ENCODE measurements around the gene PRAF2.

Gene PRAF2

DNA sequence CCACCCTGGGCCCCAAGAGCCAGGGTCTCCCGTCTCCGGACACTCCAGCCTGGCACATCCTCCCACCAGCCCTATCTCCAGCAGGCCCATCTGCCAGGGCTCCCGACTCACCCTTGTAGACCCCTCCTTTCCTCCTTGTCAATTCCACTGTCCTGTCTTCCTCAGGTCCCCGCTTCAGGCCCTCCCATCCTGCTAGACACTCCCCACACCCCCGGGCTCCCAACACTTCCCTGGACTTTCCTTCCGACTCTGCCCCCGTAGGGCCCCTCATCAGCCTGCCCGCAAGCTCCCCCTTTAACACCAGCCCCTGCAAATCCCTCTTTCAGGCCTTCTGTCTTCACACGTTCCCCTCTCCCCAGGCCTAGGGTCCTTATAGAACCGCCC, 1.1 kb downstream of the PRAF2 start:
- no peak for DNase-seq (ENCODE audit: low read depth)

DNA sequence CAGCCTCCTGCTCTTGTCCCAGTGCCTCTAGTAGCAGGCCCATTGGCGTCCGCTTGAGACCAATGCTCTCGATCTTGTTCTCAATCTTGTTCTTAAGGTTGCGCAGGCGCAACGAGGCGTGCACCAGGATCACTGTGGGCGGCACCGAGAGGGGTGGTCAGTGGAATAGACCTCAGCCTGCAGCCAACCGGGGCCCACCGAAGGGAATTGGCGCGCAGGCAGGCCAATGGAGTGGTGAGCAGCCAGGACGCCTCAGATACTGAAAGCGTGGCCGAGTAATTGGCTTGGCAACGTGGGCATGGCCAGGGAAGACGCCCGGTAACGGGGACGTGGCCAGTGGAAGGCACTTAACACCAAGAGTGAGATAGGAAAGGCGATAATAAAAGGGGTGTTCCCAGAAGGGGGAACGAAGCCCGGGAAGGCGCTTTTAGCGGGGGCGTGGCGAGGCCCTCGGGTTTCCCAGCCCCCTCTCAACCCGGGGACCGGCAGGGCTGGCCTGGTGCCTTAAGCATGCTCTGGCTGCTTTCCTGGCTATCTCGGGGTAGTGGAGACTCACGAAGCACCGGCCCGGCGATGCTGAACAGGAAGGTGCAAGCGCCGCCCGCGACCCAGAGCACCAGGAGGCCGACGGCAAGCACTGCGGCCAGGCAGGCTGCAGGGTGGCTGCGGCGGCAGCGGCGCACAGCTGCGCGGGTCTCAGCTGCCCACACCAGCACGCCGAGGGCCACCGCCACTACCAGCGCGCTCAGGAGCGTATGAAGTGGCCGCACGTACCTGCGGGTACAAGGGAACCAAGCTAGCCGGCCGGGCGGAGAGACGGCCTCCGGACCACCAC, 1.7 kb downstream of the PRAF2 start:
- no peak for DNase-seq (ENCODE audit: low read depth)

DNA sequence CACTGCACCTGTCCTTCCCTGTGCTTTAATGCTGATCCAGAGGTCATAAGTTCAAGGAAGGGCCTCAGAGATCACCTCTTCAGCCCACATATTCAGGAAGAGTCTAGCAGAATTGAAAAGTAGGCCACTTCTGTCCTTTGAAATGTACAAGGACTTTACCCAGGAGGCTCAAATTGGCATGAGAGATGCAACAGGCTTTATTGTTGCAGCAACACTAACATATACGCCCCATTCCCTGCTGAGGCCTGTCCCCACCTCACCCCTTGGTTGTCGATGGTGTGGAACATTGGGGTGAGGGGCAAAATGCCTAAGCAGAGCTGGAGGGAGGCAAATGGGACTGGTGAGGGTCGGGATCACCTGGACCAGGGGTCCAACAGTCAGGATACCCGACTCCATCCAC, 2.8 kb downstream of the PRAF2 start:
- no peak for DNase-seq (ENCODE audit: low read depth)

DNA sequence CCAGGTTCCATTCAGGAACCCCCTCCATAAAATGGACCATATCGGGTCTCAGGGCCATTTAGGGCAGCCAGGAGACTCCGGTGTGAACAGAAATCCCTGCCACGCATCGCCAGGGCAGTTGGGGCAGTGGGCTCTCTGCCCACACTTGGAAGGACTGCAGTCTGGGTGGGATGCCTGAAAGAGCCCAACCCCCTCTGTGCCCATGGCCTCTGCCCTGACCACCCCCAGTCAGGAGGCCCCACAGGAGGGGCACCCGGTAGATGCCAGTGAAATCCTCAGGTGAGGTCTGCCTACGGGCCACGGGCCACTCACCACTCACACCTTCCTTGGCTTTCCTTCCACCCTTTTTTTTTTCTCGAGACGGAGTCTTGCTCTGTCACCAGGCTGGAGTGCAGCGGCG, 4.8 kb downstream of the PRAF2 start:
- no peak for DNase-seq (ENCODE audit: low read depth)

DNA sequence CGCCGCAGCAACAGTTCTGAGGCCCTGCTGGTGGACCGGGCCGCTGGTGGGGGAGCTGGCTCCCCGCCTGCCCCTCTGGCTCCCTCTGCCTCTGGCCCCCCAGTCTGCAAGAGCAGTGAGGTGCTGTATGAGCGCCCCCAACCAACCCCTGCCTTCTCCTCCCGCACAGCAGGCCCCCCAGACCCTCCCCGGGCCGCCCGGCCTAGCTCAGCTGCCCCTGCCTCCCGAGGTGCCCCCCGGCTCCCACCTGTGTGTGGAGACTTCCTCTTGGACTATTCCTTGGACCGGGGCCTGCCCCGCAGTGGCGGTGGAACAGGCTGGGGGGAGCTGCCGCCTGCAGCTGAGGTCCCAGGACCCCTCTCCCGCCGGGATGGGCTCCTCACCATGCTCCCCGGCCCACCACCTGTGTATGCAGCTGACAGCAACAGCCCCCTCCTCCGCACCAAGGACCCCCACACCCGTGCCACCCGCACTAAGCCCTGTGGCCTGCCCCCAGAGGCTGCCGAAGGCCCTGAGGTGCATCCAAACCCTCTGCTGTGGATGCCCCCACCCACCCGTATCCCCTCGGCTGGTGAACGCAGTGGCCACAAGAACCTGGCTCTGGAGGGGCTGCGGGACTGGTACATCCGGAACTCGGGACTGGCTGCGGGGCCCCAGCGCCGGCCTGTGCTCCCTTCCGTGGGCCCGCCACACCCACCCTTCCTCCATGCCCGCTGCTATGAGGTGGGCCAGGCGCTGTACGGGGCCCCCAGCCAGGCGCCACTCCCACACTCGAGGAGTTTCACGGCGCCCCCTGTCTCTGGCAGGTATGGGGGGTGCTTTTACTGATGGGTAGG, 6.3 kb downstream of the PRAF2 start:
- no peak for DNase-seq (ENCODE audit: low read depth)

DNA sequence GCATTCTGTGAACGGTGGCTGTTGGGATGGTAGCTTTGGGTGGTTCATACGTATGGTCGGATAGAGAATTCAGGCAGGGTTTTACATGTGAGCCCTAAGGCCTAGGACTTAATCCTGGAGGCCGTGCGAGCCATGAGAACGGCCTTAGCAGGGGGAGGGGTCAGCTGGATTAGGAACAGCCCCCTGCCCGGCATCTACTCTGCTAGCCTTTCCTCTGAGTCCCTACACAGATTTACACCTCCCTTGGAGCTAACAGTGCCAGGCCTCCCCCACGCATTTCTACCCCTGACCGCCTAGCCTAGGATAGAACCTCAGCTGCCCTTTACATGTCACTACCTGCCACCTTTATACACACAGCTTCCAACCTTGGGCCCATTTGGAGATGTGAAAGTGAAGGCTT, 7.1 kb downstream of the PRAF2 start:
- no peak for DNase-seq (ENCODE audit: low read depth)

DNA sequence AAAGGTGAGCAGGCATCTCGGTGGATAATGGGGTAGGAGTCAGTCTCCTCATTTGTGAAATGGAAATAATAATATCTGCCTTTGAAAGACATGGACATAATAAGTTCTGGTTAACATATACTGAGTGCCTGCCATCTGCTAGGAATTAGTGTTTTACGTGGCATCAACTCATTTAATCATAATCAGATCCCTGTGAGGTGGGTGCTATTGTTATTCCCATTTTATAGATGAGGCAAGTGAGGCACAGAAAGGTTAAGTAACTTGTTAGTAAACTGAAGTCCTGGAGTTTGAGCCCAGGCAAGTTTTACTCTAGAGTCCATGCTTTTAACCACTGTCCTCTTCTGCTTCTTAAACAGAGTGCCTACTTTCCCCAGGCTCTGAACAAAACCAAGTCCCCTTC, 7.5 kb downstream of the PRAF2 start:
- DNase-seq (ENCODE audit: low read depth), result no peak

DNA sequence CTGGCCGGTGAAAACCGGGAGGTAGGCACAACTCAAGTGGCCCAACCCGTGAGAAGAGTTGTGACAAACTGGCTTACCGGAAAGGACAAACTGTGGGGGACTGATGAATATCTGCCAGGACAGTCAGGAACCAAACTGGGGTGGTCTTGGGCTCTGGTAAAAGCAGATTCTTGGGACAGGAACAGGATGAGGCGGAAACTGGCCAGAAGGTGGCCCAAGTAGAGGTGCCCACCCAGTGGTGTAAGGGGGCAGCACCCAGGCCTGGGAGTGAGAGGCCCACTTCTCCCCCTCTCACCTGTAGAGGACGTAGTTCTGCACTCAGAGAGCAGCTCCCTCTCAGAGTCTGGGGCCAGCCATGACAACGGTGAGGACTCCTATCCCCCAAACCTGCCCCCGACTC, 9.1 kb downstream of the PRAF2 start:
- DNase-seq (ENCODE audit: low read depth), result no peak

DNA sequence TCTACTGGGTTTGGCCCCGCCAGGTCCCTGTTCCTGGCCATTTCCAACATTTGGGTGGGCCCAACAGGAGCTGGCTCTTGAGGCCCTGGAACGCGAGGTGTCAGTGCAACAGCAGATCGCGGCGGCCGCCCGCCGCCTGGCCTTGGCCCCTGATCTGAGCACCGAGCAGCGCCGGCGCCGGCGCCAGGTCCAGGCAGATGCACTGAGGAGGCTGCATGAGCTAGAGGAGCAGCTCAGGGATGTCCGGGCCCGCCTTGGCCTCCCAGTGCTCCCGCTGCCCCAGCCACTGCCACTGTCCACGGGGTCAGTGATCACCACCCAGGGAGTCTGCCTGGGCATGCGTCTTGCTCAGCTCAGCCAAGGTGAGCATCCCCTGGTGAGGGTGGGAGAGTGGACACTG, 9.5 kb downstream of the PRAF2 start:
- no peak for DNase-seq (ENCODE audit: low read depth)

DNA sequence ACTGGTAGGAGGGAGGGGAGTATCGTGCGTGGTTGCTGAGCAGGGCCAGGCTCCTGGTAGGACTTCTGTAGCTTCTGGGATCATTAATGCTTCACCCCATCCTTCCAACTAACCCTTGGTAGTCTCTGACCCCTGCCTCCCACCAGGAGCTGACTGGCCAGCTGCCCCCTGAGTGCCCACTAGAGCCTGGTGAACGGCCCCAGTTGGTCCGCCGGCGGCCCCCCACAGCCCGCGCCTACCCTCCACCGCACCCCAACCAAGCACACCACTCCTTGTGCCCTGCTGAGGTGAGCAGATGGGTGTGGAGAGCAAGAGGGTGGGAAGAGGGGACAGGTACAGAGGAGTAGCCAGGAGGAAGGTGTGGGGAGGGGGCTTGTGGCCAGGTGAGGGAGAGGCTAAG, 10.1 kb downstream of the PRAF2 start:
- no peak for DNase-seq (ENCODE audit: low read depth)

DNA sequence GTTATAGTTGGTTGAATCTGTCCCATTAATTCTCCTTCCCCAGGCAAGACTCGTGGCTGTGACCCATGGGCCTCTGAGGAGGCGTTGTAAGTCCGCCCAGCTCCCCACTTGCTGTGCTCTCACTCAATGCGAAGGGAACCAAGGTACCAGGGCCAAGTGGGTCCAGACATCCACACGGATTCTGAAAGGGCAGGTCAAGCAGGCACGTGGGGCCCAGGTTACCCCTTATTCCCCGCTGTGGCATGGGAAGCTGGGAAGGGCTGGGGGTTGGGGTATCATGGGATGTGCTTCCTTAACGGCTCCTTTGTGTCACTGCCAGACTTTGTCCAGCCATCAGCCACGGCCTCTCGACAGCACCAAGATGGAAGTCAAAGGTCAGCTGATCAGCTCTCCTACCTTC, 11.9 kb downstream of the PRAF2 start:
- no peak for DNase-seq (ENCODE audit: low read depth)

DNA sequence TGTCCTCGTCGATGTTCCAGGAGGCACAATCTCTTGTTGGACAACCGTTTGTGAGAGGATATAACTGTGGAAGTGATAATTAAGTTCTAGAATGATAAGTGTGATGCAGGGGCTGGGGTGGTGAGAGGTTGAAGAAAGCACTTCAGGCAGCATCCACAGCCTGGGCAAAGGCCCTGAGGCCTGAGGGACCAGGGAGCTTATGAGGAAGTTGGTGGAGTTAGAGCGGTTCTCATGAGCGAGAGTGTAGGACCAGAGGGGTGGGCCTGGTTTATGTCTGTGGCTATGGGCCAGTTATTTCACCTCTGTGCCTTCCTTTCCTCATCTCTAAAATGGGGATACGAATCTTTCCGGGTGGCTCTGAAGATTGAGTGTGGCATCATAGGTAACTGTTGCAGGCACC, 12.3 kb downstream of the PRAF2 start:
- no peak for DNase-seq (ENCODE audit: low read depth)

DNA sequence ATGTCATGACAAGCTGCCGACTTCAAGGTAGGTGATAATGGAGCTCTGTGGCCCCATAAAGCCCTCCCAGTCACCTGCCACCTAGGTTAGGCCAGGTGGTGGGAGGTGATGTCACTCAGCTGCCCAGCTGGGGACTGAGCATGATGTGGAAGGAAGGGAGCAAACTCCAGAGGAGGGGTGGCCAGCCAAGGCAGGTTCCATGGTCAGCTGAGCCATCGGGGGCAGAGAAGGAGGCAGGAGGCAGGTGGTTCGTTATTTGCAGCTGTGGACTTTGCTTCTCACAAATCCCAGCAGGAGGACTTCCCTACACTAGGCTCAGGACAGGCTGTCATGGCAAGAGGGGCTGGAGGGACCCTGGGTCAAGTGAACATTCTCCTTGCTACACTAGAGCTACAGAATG, 12.9 kb downstream of the PRAF2 start:
- DNase-seq (ENCODE audit: low read depth), result no peak

DNA sequence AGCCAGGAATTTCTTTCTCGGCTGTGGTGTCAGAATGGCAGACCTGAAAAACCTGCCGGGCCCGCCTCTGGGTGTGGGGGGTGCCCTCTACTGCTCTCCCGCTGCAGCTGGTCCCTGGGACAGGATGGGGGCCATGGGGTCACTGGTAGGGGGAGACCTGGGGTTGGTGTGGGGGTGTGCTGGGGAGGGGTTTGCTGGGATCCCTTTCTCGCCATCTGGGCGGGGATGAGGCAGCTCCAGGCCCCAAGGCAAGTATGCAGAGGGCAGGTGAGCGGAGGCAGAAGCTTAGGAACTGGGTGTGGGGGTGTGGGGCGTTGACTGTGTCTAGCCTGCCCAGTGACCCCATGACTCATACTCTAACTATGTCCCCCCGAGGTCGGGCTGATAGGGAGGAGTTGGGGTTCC, 14.1 kb downstream of the PRAF2 start:
- DNase-seq (ENCODE audit: low read depth), result no peak

DNA sequence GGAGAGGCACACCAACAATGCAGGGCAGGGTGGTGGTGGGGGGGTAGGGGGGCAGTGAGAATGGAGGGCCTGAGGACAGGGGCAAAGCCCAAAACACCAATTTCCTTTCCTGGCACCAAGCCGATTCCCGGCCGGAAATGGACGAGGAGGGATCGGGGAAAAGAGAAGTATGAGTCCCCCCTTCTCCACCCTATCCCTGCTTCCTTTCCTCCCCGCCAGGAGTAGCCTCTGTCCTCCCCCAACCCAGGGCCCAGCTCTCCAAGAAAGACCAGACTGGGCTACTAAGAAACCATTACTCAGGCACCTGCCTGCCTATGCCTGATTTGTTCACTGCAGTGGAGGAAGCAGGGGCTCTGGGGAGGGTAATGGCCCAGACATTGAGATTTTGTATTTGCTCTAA, 14.6 kb downstream of the PRAF2 start:
- DNase-seq (ENCODE audit: low read depth), result no peak

DNA sequence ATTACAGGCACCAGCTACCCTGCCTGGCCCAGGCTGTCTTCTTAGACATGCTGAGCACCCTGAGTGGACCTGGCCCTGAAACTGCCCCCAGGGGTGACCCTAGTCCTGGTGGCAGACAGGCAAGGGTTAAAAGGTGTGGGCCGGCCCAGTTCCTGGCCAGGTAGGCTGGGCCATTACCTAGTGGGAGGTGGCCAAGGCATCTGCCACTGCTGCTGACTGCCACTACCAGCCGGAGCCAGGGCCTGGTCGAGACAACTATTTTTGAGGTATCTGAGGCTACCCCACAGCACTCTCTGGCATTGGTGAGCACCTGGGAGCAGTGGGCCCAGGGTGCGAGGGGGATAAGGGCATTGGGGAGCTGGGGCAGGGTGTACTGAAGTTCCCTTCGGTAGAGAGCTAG, 15.0 kb downstream of the PRAF2 start, which contains the start of gene CCDC120:
TSS of gene CCDC120 (plus strand) at position 206 of the 400 bp plus-strand sequence. CDS start 3,043 bp downstream, outside the sequence.
- DNase-seq (ENCODE audit: low read depth), result no peak

DNA sequence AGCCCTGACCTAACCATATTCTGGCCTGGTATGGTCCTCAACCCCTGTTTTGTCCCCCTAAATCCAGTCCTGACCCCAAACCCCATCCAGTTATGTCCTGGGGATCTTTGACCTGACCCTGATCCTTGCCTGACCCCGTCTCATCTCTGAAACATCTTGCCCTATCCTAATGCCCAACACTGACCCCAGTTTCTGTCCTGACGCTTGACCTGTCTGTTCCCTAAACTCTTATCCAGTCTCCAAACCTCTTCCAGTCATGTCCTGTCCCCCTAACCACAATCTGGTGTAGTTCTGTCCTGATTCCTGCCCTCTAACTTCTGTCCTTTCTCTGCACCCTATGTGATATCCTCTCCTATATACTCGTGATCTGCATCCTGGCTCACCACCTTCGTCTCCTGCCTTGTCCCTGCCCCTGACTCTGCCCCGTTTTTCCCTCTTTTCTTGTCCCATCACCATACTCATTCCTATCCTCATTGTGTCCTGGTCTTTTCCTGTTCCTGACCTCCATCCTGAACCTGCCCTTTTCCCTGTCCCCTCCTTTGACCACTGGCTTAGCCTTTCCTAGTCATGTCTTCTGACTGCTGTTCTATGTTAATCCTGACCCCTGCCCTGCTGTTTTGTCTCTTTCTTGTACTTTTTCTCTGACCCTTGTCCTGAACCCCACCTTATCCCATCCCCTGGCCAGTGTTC, 19.6 kb downstream of the PRAF2 start:
- DNase-seq (ENCODE audit: low read depth), result no peak

DNA sequence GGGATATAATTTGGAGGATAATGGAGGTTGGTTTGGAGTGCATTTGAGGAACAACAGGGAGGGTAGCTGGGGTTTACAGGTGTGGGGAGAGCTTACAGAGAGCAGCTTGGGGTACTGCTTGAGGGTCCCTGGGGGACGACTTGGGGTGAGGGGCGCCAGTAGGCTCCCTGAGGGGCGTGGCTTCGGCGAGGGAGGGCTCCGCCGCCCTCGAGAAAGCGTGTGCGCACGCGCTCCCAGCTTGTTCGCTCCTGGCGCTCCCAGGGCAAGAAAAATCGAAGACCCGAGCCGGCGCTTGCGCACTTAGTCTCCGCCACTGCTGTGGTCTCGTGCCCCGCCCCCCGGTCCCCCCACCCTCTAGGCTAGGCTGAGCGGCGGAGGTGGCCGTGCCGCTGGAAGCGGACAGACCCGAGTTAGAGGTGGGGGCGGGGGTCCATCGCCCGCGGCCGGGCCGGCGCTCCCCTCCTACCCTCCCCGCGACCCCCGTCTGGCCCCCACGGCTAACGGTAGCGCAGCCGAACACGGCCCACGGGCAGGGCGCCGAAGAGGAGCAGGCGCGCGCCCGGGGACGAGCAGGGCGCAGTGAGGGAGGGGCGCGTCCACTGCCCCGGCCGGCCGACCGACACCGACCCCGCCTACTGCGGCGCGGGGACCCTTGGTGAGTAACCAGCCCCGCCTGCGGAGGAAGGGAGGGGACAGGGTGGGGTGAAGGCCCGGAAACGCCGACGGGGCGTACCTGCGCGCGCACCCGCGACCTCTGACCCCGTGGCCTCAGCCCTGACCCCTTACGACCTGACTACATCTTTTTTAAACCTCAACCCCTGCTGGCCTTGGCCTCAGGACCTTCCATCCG, 20.4 kb downstream of the PRAF2 start:
- peak; percentile 52 for DNase-seq (ENCODE audit: low read depth)

DNA sequence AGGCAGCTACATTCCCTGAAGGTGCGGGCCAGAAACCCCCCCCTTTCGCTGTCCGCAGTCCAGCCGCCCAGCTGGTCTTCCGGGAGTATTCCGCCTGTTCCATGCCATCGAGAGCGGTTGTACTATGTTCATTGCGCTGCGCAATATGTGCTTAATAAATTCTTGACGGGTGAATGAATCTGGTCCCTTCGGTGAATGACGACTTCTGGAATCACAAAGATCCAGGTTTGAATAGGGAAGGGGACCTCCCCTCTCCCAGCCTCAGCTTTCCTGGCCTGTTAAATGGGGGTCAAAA, 29.9 kb downstream of the PRAF2 start:
- DNase-seq (ENCODE audit: low read depth), result no peak

DNA sequence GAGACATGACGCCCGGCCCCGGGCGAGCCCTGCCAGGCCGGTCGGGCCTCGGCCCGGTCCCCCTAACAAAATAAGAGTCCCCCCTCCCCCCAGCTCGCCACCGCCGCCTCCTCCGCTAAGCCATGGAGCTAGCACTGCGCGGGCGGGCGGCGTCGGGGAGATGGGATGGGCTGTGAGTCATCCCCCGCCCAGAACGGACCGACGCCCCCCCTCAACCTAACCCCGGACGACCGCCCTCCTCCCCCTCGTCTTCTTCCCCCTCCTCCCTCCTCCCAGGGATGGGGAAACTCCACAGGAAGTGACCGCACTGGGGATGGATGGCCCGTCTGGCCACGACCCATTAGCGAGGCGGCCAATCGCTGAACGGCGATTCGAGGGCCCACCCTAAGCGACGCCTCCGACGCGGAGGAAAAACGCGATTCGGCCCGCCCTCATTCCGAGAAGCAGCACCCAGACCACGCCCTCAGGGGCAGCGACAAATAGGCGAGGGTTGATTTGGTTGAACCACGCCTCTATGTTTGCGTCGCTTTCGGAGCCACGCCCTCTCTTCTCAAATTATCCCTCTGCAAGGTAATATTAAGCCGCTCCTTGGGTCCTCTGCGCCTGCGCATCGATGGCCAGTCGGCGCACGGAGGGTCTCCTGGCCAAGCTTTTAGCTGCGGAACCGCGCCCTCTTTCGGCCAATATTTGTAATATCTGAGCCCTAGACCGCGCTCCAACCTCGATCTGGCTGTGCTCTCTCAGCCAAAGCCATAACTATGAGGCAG, 30.4 kb downstream of the PRAF2 start, which contains the start of gene TFE3:
TSS of gene TFE3 (minus strand) at position 138 of the 767 bp plus-strand sequence. CDS start at position 7, 131 bp downstream.
- DNase-seq (ENCODE audit: low read depth), result peak; percentile 94

DNA sequence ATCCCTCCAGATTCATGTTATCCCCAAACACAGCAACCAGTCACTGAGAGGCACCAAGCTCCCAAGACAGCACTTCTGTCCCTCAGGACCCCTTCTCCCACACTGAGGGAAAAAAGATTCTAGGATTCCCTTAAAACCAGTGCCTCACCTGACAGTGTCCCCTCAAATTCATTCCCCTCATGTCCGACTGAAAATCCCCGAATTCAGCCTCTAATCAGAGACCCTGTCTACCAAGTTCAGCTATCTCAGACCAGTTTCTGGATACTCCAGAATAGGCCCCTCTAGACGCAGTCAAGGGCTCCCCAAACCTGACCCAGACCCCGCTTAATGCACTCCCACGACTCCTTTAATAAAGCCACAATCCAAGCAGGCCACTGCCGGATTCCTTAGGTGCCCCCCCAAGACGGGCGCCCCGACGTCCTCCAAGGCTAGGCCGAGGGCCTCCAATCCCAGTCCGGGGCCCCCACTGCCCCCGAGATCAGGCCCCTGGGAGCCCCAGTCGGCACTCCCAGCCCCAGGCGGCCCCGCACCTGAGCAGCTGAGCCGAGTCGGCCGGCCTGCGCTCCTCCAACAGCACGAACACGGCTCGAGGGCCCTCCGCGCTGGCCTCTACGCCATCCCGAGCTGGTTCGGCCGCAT, 31.1 kb downstream of the PRAF2 start:
- no peak for DNase-seq (ENCODE audit: low read depth)
